ENCODE measurements around the gene THOC6. TPM values are rescaled to one million over a fixed set of nuclear protein-coding genes. Genes with fewer than 3 reads are reported as not detected.

The THOC6 gene
- polyA plus RNA-seq, 2 of the 4 experiments (the other 2 are of a cell fraction), result 32.5 to 53.2 TPM

GRCh38 chr16:3035289-3035971, 11.6 kb downstream of the THOC6 start (continued):
- no peak for TF ChIP-seq RAD21 (conservative IDR thresholded peaks at IDR 0.05 in 1 of 2, IDR thresholded peaks at IDR 0.05 in 1 of 2)
- no peak for TF ChIP-seq PHF8 (IDR thresholded peaks at IDR 0.05; ENCODE audit: borderline replicate concordance, low read depth)
- TF ChIP-seq CBX2 (IDR thresholded peaks at IDR 0.05; ENCODE audit: borderline replicate concordance, low read depth), result no peak
- TF ChIP-seq TFCP2L1 (CRISPR knock-in tag; IDR thresholded peaks at IDR 0.05), result no peak
- no peak for TF ChIP-seq JUN (IDR thresholded peaks at IDR 0.05)
- TF ChIP-seq GATA3 (IDR thresholded peaks at IDR 0.05; ENCODE audit: borderline replicate concordance), result no peak
- TF ChIP-seq SREBF2 (IDR thresholded peaks at IDR 0.05), result no peak
- no peak for TF ChIP-seq CTCF (IDR thresholded peaks at IDR 0.05)
- TF ChIP-seq FOSB (CRISPR knock-in tag; IDR thresholded peaks at IDR 0.05), result no peak
- TF ChIP-seq KDM1A (IDR thresholded peaks at IDR 0.05; ENCODE audit: low read depth), result no peak

GRCh38 chr16:3035972-3036725, 12.3 kb downstream of the THOC6 start:
- FAIRE-seq (no peak), ATAC-seq (peak in 1 of 2 experiments; percentile 3; a peak in 1 of 6 replicates), DNase-seq (ENCODE audit: low read depth in 1 of 2, low spot score in 1 of 2) (no peak)
- CTCF ChIA-PET, result interaction anchor here (0.5 to 11.8 kb wide), 7 partner anchors 7 to 94 kb away, joined by 3 to 178 read pairs (median 16); partner anchors contain the start of gene ZSCAN10
- H3K27ac ChIP-seq, result peak overlapping the region in 1 of 2 experiments; percentile 43; a peak in 2 of 6 replicates
- 0 out of 3 replicates have a peak, but pooled peaks cover 4% of the 10 kb centered on the region for H3K4me1 ChIP-seq
- POLR2A ChIA-PET, result no interaction called here
- peak overlapping the region; percentile 68 for H3K4me2 ChIP-seq
- H3K4me3 ChIP-seq, result peak overlapping the region; percentile 30; the same call in 1 of the 3 replicates
- 32% methylated on average over 8 of the region's 40 CpGs for WGBS (ENCODE audit: missing lambda C conversion rate)
- H3K9me3 ChIP-seq, result no peaks in the 10 kb centered on the region
- no peak for TF ChIP-seq EHF (CRISPR knock-in tag; IDR thresholded peaks at IDR 0.05)
- no peak for TF ChIP-seq GATA3 (IDR thresholded peaks at IDR 0.05; ENCODE audit: borderline replicate concordance)
- no peak for TF ChIP-seq FOSB (CRISPR knock-in tag; IDR thresholded peaks at IDR 0.05)
- no peak for TF ChIP-seq RNF2 (IDR thresholded peaks at IDR 0.05; ENCODE audit: borderline replicate concordance, low read depth)
- TF ChIP-seq JUN (IDR thresholded peaks at IDR 0.05), result no peak
- TF ChIP-seq RFX5 (IDR thresholded peaks at IDR 0.05), result no peak
- TF ChIP-seq PBX3 (IDR thresholded peaks at IDR 0.05), result no peak
- TF ChIP-seq ZFP36 (IDR thresholded peaks at IDR 0.05; ENCODE audit: borderline replicate concordance, partially characterized antibody), result no peak
- TF ChIP-seq NFE2L2 (conservative IDR thresholded peaks at IDR 0.05; ENCODE audit: low read length), result no peak
- TF ChIP-seq CHD2 (IDR thresholded peaks at IDR 0.05; ENCODE audit: low read length, partially characterized antibody), result no peak
- TF ChIP-seq SREBF2 (IDR thresholded peaks at IDR 0.05), result no peak
- TF ChIP-seq ZNF302 (CRISPR knock-in tag; IDR thresholded peaks at IDR 0.05), result no peak
- TF ChIP-seq HMGXB4 (CRISPR knock-in tag; IDR thresholded peaks at IDR 0.05; ENCODE audit: borderline replicate concordance), result no peak
- TF ChIP-seq ZSCAN20 (CRISPR knock-in tag; IDR thresholded peaks at IDR 0.05), result no peak
